Kidney epithelial cell (primary cell): ENCODE measurements around the gene STXBP5L. TPM values are rescaled to one million over a fixed set of nuclear protein-coding genes. Genes with fewer than 3 reads are reported as not detected.
"Not testable (repeated sequence)": the region's sequence is repeated elsewhere in the genome, so short reads cannot be mapped to it uniquely, and the experiment has no call there.

Experiments
- DNase-seq: peaks from one replicate; pipeline ENCODE4 v3.0.0-alpha.2; 2010; ENCODE audit warnings: low read depth
- H3K27me3 ChIP-seq: 2 replicates; pipeline ENCODE4 v1.6.0; 2011; ENCODE audit warnings: low read length; ENCODE audit not compliant: control insufficient read depth, insufficient read depth
- H3K36me3 ChIP-seq: 2 replicates; pipeline ENCODE4 v1.5.1; 2011; ENCODE audit warnings: low read length; ENCODE audit not compliant: control insufficient read depth, insufficient read depth
- H3K4me3 ChIP-seq: 2 replicates; pipeline ENCODE4 v1.5.1; 2011; ENCODE audit warnings: low read depth, mild to moderate bottlenecking, control low read depth, low read length
- total RNA-seq: library from RNA; depleted of rRNA; stranded (reverse); fragments of >200 nt; gene quantifications from 2 replicates; pipeline ENCODE4 v1.2.3, GENCODE V29; 2015
- TF ChIP-seq, protein P1 (sequence below): IDR thresholded peaks from 2 replicates; pipeline ENCODE4 v1.5.1; 2011; ENCODE audit warnings: mild to moderate bottlenecking, moderate library complexity, low read length, control low read depth, inconsistent platforms; ENCODE audit not compliant: insufficient read depth, poor library complexity, severe bottlenecking

Gene STXBP5L
- total RNA-seq, 1 donor from 2014 or later: 0.13 TPM

DNA sequence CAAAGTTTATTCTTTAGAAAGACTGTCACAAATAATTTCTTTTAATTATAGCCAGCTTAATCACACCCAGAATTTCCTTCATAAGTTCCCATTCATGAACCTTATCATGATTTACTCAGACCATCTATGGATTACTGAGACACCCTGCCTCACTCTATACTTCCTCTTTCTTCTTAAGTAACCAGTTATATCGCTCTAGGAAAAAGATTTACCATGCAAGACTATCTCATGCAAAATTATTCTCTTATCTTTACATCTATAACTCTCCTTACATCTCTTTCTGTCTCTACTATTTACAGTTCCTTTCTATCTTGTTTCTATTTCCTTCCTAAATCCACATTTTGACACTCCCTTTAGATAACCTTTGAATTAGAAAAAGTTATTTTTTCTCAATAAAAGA lies 321.0 kb downstream of the STXBP5L start:
- no peak overlapping the region for H3K4me3 ChIP-seq
- TF ChIP-seq, protein P1, sequence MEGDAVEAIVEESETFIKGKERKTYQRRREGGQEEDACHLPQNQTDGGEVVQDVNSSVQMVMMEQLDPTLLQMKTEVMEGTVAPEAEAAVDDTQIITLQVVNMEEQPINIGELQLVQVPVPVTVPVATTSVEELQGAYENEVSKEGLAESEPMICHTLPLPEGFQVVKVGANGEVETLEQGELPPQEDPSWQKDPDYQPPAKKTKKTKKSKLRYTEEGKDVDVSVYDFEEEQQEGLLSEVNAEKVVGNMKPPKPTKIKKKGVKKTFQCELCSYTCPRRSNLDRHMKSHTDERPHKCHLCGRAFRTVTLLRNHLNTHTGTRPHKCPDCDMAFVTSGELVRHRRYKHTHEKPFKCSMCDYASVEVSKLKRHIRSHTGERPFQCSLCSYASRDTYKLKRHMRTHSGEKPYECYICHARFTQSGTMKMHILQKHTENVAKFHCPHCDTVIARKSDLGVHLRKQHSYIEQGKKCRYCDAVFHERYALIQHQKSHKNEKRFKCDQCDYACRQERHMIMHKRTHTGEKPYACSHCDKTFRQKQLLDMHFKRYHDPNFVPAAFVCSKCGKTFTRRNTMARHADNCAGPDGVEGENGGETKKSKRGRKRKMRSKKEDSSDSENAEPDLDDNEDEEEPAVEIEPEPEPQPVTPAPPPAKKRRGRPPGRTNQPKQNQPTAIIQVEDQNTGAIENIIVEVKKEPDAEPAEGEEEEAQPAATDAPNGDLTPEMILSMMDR: no peak
- H3K36me3 ChIP-seq: no peaks in the 10 kb centered on the region
- H3K27me3 ChIP-seq: no peaks in the 10 kb centered on the region
- no peak for DNase-seq

DNA sequence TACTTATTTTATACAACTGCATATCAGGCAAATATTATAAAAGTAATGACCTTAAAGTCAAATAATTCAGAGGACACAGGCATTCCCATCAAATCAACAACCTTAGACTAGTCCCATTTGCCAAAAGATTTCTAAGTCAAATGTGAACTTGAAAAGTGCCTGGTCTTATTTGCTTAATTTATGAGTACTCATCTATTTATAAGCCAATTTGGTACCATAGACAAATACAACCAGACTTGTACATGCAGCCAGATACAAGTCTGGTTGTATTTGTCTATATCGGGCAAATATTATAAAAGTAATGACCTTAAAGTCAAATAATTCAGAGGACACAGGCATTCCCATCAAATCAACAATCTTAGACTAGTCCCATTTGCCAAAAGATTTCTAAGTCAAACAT lies 322.2 kb downstream of the STXBP5L start:
- H3K4me3 ChIP-seq, DNase-seq, H3K36me3 ChIP-seq, H3K27me3 ChIP-seq: not testable (repeated sequence)

DNA sequence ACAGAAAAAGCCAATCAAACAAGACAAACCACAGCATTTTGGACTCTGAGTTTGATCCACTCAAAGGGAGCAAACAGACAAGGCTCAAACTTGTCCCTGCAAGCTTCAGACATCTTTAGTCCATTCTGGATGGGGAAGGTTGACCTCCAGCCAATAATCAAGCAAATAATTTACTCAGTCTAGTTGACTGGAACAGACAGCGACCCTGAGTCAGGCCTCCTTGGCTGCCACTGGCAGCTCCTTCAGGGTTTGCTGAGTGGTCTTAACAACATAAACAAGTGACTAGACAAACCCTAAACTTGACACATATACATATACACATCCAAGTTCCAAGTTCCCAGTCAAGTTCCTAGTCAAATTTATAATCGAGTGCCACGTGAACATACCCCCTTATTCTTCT lies 323.9 kb downstream of the STXBP5L start:
- no peaks in the 10 kb centered on the region for H3K27me3 ChIP-seq
- H3K36me3 ChIP-seq: no peaks in the 10 kb centered on the region
- H3K4me3 ChIP-seq: no peak overlapping the region
- DNase-seq: no peak
- TF ChIP-seq, protein P1: no peak

- Histone ChIP-seq H3K36me3 (no peaks in the 10 kb centered on the region), H3K27me3 (no peaks in the 10 kb centered on the region), H3K4me3 (no peak overlapping the region)
- TF ChIP-seq, protein P1: no peak
- no peak for DNase-seq
These were observed 324.6 kb downstream of the STXBP5L start for GRCh38 chr3:121232309-121233225.

DNA sequence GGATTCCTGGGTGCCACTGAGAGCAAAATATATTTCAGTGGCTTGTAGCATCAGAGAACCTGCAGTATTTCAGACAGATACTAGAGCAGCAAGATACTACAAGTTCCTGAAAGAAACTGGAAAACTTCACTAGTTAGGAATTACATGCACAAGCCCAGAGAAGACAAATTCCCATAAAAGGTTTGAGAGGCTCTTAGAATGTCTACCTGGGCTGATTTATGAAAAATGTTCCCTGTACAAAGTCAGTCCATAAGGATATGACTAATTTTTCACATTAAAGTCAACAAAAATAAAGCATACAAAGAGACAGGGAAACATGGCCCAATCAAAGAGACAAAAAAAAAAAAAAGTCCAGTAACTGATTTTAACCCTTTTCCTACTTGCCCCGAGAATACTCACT lies 335.2 kb downstream of the STXBP5L start:
- no peaks in the 10 kb centered on the region for H3K27me3 ChIP-seq
- TF ChIP-seq, protein P1: no peak

GRCh38 chr3:121252676-121253075 lies 344.7 kb downstream of the STXBP5L start:
- no peaks in the 10 kb centered on the region for H3K27me3 ChIP-seq
- no peak overlapping the region for H3K4me3 ChIP-seq
- TF ChIP-seq, protein P1: no peak
- no peak for DNase-seq
- no peaks in the 10 kb centered on the region for H3K36me3 ChIP-seq

More for the DNA sequence above, 335.2 kb downstream of the STXBP5L start:
- no peaks in the 10 kb centered on the region for H3K36me3 ChIP-seq
- H3K4me3 ChIP-seq: no peak overlapping the region
- no peak for DNase-seq
